Measurements from ENCODE around the gene FTL.
"Not testable (repeated sequence)": the region's sequence is repeated elsewhere in the genome, so short reads cannot be mapped to it uniquely, and the experiment has no call there.

The FTL gene

DNA sequence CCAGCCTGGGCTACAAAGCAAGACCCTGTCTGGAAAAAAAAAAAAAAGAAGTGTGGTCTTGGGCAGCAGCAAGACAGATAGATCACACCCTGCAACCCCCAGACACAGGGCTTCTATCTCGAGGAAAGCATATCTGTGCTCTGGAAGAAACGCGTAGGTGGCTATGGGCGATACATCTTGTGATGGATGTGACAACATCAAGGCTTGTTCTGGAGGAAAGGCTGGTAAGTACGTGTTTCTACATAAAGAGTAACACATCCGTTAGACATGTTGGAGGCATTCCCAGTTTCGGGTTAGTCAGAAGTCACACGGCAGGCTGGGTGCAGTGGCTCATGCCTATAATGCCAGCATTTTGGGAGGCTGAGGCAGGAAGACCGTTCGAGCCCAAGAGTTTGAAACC lies 38.2 kb upstream of the FTL start:
- WGBS: 91% methylated on average over 10 of the region's 10 CpGs
- no peaks in the 10 kb centered on the region for H3K9me3 ChIP-seq (ENCODE audit: insufficient read depth, low read depth, low read length)
- peaks cover under 1% of the 10 kb centered on the region; the same call in 1 of the 2 replicates for H3K27me3 ChIP-seq (ENCODE audit: insufficient read depth, low read length)

DNA sequence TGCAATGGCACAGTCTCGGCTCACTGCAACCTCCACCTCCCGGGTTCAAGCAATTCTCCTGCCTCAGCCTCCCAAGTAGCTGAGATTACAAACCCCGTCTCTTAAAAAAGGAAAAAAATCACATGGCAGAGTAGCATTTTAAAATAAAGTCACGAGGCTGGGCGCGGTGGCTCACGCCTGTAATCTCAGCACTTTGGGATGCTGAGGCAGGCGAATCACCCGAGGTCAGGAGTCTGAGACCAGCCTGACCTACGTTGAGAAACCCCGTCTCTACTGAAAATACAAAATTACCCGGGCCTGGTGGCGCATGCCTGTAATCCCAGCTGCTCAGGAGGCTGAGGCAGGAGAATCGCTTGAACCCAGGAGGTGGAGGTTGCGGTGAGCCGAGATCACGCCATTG lies 37.4 kb upstream of the FTL start:
- WGBS: 94% methylated on average over 16 of the region's 17 CpGs
- not testable (repeated sequence) for H3K9me3 ChIP-seq (ENCODE audit: insufficient read depth, low read depth, low read length); H3K27ac ChIP-seq (ENCODE audit: low read depth, low read length); H3K27me3 ChIP-seq (ENCODE audit: insufficient read depth, low read length); H3K4me3 ChIP-seq (ENCODE audit: low read length); H3K9ac ChIP-seq (ENCODE audit: low read depth, low read length); H3K4me1 ChIP-seq (ENCODE audit: insufficient read depth, low read length); H3K36me3 ChIP-seq (ENCODE audit: insufficient read depth, low read length)

More for the DNA sequence above, 38.2 kb upstream of the FTL start:
- H3K27ac ChIP-seq (ENCODE audit: low read depth, low read length): no peak overlapping the region
- no peaks in the 10 kb centered on the region for H3K4me1 ChIP-seq (ENCODE audit: insufficient read depth, low read length)
- H3K36me3 ChIP-seq (ENCODE audit: insufficient read depth, low read length): peaks cover 10% of the 10 kb centered on the region
- H3K9ac ChIP-seq (ENCODE audit: low read depth, low read length): no peak overlapping the region
- H3K4me3 ChIP-seq (ENCODE audit: low read length): no peak overlapping the region

DNA sequence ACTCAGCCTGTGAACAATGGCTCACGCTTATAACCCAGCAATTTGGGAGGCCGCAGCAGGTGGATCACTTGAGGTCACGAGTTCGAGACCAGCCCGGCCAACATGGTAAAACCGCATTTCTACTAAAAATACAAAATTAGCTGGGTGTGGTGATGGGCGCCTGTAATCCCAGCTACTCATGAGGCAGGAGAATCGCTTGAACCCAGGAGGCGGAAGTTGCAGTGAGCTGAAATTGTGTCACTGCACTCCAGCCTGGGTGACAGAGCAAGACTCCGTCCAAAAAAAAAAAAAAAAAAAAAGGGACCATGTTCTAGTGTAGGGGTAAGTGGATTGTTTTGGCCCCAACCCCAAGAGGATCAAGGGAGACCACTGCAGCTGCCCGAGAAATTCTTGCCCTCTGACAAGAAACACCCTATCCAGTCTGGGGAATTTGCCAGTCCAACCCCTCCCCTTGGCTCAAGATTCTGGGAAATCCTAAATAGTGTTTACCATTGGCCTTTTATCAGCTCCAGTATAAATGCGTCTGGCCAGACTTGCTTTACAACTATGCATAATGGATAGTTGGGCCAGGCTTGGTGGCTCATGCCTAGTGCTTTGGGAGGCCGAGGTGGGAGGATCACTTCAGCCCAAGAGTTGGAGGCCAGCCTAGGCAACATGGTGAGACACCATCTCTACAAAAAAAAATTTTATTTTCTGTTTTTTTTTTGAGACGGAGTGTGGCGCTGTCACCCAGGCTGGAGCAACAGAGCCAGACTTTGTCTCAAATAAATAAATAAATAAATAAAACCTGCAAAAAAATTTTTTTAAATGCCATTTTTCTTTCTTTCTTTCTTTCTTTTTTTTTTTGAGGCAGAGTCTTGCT lies 36.7 kb upstream of the FTL start:
- Histone ChIP-seq H3K9ac (ENCODE audit: low read depth, low read length) (no peak overlapping the region), H3K9me3 (ENCODE audit: insufficient read depth, low read depth, low read length) (no peaks in the 10 kb centered on the region), H3K27me3 (ENCODE audit: insufficient read depth, low read length) (peaks cover 14% of the 10 kb centered on the region), H3K36me3 (ENCODE audit: insufficient read depth, low read length) (no peaks in the 10 kb centered on the region), H3K4me3 (ENCODE audit: low read length) (no peak overlapping the region), H3K4me1 (ENCODE audit: insufficient read depth, low read length) (peaks cover 4% of the 10 kb centered on the region), H3K27ac (ENCODE audit: low read depth, low read length) (no peak overlapping the region)
- WGBS: 93% methylated on average over 15 of the region's 15 CpGs

DNA sequence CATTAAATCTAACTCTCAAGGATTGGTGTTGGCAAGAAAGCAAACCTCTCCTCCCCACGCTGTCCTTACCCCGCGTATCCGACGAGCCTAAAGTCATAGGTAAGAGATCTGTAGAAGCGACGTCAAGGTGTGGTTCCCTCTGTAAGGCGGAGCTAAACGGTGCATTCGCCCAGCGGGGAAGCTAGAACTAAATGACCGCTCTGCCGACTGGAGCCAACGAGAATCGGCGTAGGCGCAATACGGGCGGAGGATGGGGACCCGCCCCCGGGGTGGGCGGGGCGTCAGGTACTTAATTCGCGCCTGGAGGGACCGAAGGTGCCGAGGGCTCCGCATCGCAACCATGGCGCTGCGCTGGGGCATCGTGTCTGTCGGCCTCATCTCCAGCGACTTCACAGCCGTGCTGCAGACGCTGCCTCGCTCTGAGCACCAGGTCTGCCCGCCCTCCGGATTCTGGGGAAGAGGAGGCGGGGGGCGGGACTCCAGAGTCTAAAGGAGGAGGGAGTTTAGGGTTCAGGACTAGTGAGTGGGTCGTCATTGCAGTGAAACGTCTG lies 31.7 kb upstream of the FTL start, which contains the start of gene DHDH:
Gene DHDH, plus strand, starts transcription at position 318 of the 551 bp plus-strand sequence. Its CDS starts 23 bp downstream, at position 341.
- Histone ChIP-seq H3K9me3 (ENCODE audit: insufficient read depth, low read depth, low read length) (no peaks in the 10 kb centered on the region), H3K4me3 (ENCODE audit: low read length) (peak within 1 kb of the TSS; percentile 58), H3K36me3 (ENCODE audit: insufficient read depth, low read length) (no peaks in the 10 kb centered on the region), H3K4me1 (ENCODE audit: insufficient read depth, low read length) (peaks cover 10% of the 10 kb centered on the region), H3K9ac (ENCODE audit: low read depth, low read length) (peak within 1 kb of the TSS; percentile 34; the same call in 1 of the 2 replicates), H3K27me3 (ENCODE audit: insufficient read depth, low read length) (peaks cover 30% of the 10 kb centered on the region), H3K27ac (ENCODE audit: low read depth, low read length) (no peak within 1 kb of the TSS; the same call in 1 of the 2 replicates)
- under 1% methylated on average over 42 of the region's 43 CpGs for WGBS

DNA sequence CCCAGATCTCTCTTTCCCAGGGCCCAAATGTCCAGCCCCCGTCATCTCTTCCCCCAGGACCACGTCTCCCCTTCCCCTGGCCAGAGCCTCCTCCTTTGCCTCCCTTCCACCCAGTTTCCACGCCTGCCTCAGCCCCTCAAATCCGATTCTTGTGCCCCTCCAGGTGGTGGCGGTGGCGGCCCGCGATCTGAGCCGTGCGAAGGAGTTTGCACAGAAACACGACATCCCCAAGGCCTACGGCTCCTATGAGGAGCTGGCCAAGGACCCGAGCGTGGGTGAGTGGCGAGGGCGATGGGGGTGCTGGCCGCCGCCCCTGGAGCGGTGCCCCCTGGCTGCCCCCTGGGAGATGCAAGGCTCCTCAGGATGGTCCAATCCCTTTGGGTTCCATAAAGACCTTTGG lies 30.3 kb upstream of the FTL start:
- no peak overlapping the region for H3K9ac ChIP-seq (ENCODE audit: low read depth, low read length)
- peaks cover 10% of the 10 kb centered on the region for H3K4me1 ChIP-seq (ENCODE audit: insufficient read depth, low read length)
- WGBS: 83% methylated on average over 19 of the region's 19 CpGs
- no peak overlapping the region for H3K27ac ChIP-seq (ENCODE audit: low read depth, low read length)
- H3K4me3 ChIP-seq (ENCODE audit: low read length): no peak overlapping the region
- H3K9me3 ChIP-seq (ENCODE audit: insufficient read depth, low read depth, low read length): no peaks in the 10 kb centered on the region
- H3K27me3 ChIP-seq (ENCODE audit: insufficient read depth, low read length): peaks cover 30% of the 10 kb centered on the region
- no peaks in the 10 kb centered on the region for H3K36me3 ChIP-seq (ENCODE audit: insufficient read depth, low read length)

DNA sequence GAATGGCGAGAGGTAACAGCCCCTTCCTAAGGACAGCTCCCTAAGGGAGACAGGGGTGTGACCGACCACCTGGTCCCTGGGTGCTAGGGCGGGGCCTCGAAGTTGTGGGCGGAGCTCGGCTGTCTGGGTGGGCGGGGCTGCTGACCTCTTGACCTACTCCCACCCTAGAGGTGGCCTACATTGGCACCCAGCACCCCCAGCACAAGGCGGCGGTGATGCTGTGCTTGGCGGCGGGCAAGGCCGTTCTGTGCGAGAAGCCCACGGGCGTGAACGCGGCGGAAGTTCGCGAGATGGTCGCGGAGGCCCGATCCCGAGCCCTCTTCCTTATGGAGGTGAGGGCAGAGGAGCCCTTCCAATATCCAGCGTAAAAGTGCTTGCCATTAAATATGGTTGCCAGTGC lies 29.2 kb upstream of the FTL start:
- Histone ChIP-seq H3K9me3 (ENCODE audit: insufficient read depth, low read depth, low read length) (no peaks in the 10 kb centered on the region), H3K36me3 (ENCODE audit: insufficient read depth, low read length) (no peaks in the 10 kb centered on the region), H3K9ac (ENCODE audit: low read depth, low read length) (no peak overlapping the region), H3K27me3 (ENCODE audit: insufficient read depth, low read length) (peaks cover 30% of the 10 kb centered on the region), H3K27ac (ENCODE audit: low read depth, low read length) (no peak overlapping the region), H3K4me1 (ENCODE audit: insufficient read depth, low read length) (peaks cover 10% of the 10 kb centered on the region), H3K4me3 (ENCODE audit: low read length) (no peak overlapping the region)
- WGBS: 96% methylated on average over 25 of the region's 25 CpGs

DNA sequence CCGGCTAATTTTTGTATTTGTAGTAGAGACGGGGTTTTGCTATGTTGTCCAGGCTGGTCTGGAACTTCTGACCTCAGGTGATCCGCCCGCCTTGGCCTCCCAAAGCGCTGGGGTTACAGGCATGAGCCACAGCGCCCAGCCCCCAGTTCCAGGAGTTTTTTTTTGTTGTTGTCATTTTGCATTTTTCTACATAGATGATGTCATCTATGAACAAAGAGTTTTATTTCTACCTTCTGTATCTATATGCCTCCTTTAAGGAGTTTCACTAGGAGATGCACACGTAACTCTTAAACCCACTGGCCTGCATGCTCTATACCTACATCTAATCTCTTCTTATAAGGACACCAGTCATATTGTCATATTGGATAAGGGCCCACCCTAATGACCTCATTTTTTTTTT lies 26.9 kb upstream of the FTL start:
- WGBS: 94% methylated on average over 7 of the region's 7 CpGs
- Histone ChIP-seq H3K27me3 (ENCODE audit: insufficient read depth, low read length) (peaks cover 16% of the 10 kb centered on the region), H3K9ac (ENCODE audit: low read depth, low read length) (no peak overlapping the region), H3K4me1 (ENCODE audit: insufficient read depth, low read length) (peaks cover 6% of the 10 kb centered on the region; the same call in 1 of the 2 replicates), H3K4me3 (ENCODE audit: low read length) (no peak overlapping the region), H3K36me3 (ENCODE audit: insufficient read depth, low read length) (no peaks in the 10 kb centered on the region), H3K27ac (ENCODE audit: low read depth, low read length) (no peak overlapping the region), H3K9me3 (ENCODE audit: insufficient read depth, low read depth, low read length) (no peaks in the 10 kb centered on the region)

DNA sequence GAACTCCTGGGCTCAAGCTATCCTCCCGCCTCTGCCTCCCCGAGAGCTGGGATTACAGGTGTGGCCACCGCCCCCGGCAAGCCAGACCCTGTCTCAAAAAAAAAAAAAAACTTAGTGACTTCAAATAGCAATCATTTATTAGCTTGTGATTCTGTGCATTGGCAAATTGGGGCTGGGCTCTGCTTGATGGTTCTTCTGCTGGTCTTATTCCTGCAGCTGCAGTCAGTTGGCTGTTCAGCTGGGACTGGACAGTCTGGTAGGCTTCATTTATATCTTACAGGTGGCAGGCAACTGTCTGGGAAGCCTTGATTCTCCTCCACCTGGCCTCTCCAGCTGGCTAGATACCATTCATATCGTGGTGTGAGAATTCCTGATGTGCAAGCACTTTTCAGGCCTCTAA lies 24.2 kb upstream of the FTL start:
- no peaks in the 10 kb centered on the region for H3K4me1 ChIP-seq (ENCODE audit: insufficient read depth, low read length)
- no peak overlapping the region for H3K9ac ChIP-seq (ENCODE audit: low read depth, low read length)
- H3K4me3 ChIP-seq (ENCODE audit: low read length): no peak overlapping the region
- no peaks in the 10 kb centered on the region for H3K36me3 ChIP-seq (ENCODE audit: insufficient read depth, low read length)
- 95% methylated on average over 5 of the region's 5 CpGs for WGBS
- no peaks in the 10 kb centered on the region for H3K9me3 ChIP-seq (ENCODE audit: insufficient read depth, low read depth, low read length)
- no peak overlapping the region for H3K27ac ChIP-seq (ENCODE audit: low read depth, low read length)
- H3K27me3 ChIP-seq (ENCODE audit: insufficient read depth, low read length): no peaks in the 10 kb centered on the region

DNA sequence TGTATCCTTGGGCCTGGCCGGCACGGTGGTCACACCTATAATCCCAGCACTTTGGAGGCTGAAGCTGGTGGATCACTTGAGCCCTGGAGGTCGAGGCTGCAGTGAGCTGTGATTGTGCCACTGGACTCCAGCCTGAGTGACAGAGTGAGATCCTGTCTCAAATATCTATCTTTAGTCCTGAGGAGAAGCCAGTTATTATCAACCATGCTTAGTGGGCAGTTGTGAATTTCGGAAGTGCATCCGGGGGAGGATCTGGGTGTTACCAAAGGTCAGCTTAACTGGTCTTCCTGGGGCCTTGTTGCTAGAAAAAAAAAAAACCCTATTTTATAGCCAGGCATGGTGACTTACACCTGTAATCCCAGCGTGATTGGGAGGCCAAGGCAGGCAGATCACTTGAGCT lies 22.0 kb upstream of the FTL start:
- no peaks in the 10 kb centered on the region for H3K4me1 ChIP-seq (ENCODE audit: insufficient read depth, low read length)
- no peak overlapping the region for H3K9ac ChIP-seq (ENCODE audit: low read depth, low read length)
- 93% methylated on average over 6 of the region's 6 CpGs for WGBS
- no peak overlapping the region for H3K27ac ChIP-seq (ENCODE audit: low read depth, low read length)
- no peaks in the 10 kb centered on the region for H3K36me3 ChIP-seq (ENCODE audit: insufficient read depth, low read length)
- peaks cover 10% of the 10 kb centered on the region; the same call in 1 of the 2 replicates for H3K9me3 ChIP-seq (ENCODE audit: insufficient read depth, low read depth, low read length)
- H3K4me3 ChIP-seq (ENCODE audit: low read length): no peak overlapping the region
- no peaks in the 10 kb centered on the region for H3K27me3 ChIP-seq (ENCODE audit: insufficient read depth, low read length)

DNA sequence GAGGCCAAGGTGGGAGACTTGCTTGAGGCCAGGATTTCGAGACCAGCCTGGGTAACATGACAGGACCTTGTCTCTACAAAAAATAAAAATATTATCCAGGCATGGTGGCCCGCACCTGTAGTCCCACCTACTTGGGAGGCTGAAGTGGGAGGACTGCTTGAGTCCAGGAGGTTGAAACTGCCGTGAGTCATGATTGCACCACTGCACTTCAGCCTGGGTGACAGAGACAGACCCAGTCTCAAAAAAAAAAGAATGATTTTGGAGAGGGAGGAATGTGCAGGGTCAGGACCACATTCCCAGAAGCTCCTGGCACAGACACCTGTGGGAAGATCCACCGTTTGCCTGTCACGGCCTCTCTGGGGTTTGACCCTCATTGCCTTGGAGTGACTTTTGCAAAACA lies 19.7 kb upstream of the FTL start:
- H3K27ac ChIP-seq (ENCODE audit: low read depth, low read length): no peak overlapping the region
- H3K27me3 ChIP-seq (ENCODE audit: insufficient read depth, low read length): no peaks in the 10 kb centered on the region
- H3K4me3 ChIP-seq (ENCODE audit: low read length): no peak overlapping the region
- no peaks in the 10 kb centered on the region for H3K36me3 ChIP-seq (ENCODE audit: insufficient read depth, low read length)
- no peak overlapping the region for H3K9ac ChIP-seq (ENCODE audit: low read depth, low read length)
- H3K9me3 ChIP-seq (ENCODE audit: insufficient read depth, low read depth, low read length): peaks cover 10% of the 10 kb centered on the region; the same call in 1 of the 2 replicates
- WGBS: 89% methylated on average over 5 of the region's 5 CpGs
- H3K4me1 ChIP-seq (ENCODE audit: insufficient read depth, low read length): no peaks in the 10 kb centered on the region

DNA sequence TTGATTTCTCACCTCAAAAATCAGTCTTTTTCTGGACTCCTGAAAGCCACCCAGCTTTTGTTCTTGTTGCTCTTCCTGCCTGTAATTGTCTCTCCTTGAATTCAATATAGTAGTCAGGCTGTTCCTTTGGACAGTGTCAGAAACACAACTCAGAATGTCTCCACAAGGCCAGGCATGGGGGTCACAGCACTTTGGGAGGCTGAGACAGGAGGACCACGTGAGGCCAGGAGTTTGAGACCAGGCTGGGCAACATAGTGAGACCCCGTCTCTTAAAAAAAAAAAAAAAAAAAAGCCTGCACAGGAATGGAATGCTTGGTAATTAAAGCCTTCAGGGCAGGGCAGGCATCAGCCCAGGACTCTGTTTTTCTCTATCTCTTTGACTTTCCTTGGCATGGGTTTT lies 19.3 kb upstream of the FTL start:
- Histone ChIP-seq H3K4me1 (ENCODE audit: insufficient read depth, low read length) (no peaks in the 10 kb centered on the region), H3K27ac (ENCODE audit: low read depth, low read length) (no peak overlapping the region), H3K27me3 (ENCODE audit: insufficient read depth, low read length) (no peaks in the 10 kb centered on the region), H3K4me3 (ENCODE audit: low read length) (no peak overlapping the region), H3K9ac (ENCODE audit: low read depth, low read length) (no peak overlapping the region), H3K9me3 (ENCODE audit: insufficient read depth, low read depth, low read length) (peaks cover 10% of the 10 kb centered on the region; the same call in 1 of the 2 replicates), H3K36me3 (ENCODE audit: insufficient read depth, low read length) (no peaks in the 10 kb centered on the region)
- WGBS: 95% methylated on average over 2 of the region's 2 CpGs
